Tibial nerve (tissue), 4 donors: ENCODE measurements around the gene UTP11.
"Not testable (repeated sequence)": the region's sequence is repeated elsewhere in the genome, so short reads cannot be mapped to it uniquely, and the experiment has no call there.

Experiments used
- CTCF ChIP-seq, 5 experiments: fragments of 200-600 bp in 3 of 5; fragments of 450-650 bp in 2 of 5; sonication (generic) in 3 of 5; IDR thresholded peaks; one replicate each; pipeline ENCODE4 v1.5.1; 2016 to 2019; ENCODE audit warnings: antibody characterized with exemption in 5 of 5, mild to moderate bottlenecking in 3 of 5, moderate library complexity in 2 of 5
- EP300 ChIP-seq, 2 donors: sonication (generic); formaldehyde crosslinking; IDR thresholded peaks; one replicate each; pipeline ENCODE4 v1.6.1; 2017; ENCODE audit warnings: antibody characterized with exemption in 2 of 2, mild to moderate bottlenecking in 1 of 2
- POLR2A ChIP-seq, 2 donors: fragments of 450-650 bp; IDR thresholded peaks; one replicate each; pipeline ENCODE4 v1.6.1; 2017; ENCODE audit warnings: antibody characterized with exemption in 2 of 2, mild to moderate bottlenecking in 2 of 2, moderate library complexity in 2 of 2

GRCh38 chr1:37964106-37964505 is 48.4 kb upstream of the UTP11 start:
- TF ChIP-seq EP300, CTCF, POLR2A (IDR thresholded peaks at IDR 0.05): not testable (repeated sequence)
